Calu3 (cell line): ENCODE data around the gene KIF3B. TPM values are rescaled to one million over a fixed set of nuclear protein-coding genes. Genes with fewer than 3 reads are reported as not detected.

Source experiments
- BruUV-seq: library from RNA; stranded (reverse); fragments of 400-500 nt; replicated peaks from 2 replicates; lab custom pipeline; 2021; lab: Mats Ljungman, UMichigan
- CTCF ChIA-PET: fragments of 300-600 bp; sonication (Branson Sonifier 250); formaldehyde crosslinking; loops from one replicate; lab custom pipeline; 2022; ENCODE audit warnings: antibody characterized with exemption; lab: Charles Lee
- DNase-seq: peaks from one replicate; pipeline ENCODE4 v3.0.0; 2022
- H3K27ac Mint-ChIP-seq: one replicate; pipeline ENCODE4 v1.8.0; 2022; ENCODE audit warnings: mixed read lengths; ENCODE audit not compliant: unreplicated experiment
- H3K27me3 Mint-ChIP-seq: one replicate; pipeline ENCODE4 v1.8.0; 2022; ENCODE audit warnings: mixed read lengths; ENCODE audit not compliant: unreplicated experiment
- H3K36me3 Mint-ChIP-seq: one replicate; pipeline ENCODE4 v1.8.0; 2022; ENCODE audit warnings: mild to moderate bottlenecking, moderate library complexity, mixed read lengths; ENCODE audit not compliant: insufficient read depth, unreplicated experiment
- H3K4me1 Mint-ChIP-seq: one replicate; pipeline ENCODE4 v1.8.0; 2022; ENCODE audit warnings: mild to moderate bottlenecking, low read depth, mixed read lengths; ENCODE audit not compliant: unreplicated experiment
- H3K4me3 Mint-ChIP-seq: one replicate; pipeline ENCODE4 v1.8.0; 2022; ENCODE audit warnings: mild to moderate bottlenecking, low read depth, moderate library complexity, mixed read lengths; ENCODE audit not compliant: unreplicated experiment
- H3K9me3 Mint-ChIP-seq: one replicate; pipeline ENCODE4 v1.8.0; 2022; ENCODE audit warnings: low read depth, mixed read lengths; ENCODE audit not compliant: unreplicated experiment
- intact Hi-C: fragments of 100-400 bp; cut with micrococcal nuclease; formaldehyde crosslinking; loops from one replicate; pipeline ENCODE4 v1.10.0; 2022; ENCODE audit not compliant: unreplicated experiment
- total RNA-seq: library from RNA; stranded (reverse); gene quantifications from 2 replicates; pipeline ENCODE4 v1.2.3, GENCODE V29; 2022
- TF ChIP-seq, protein P1 (sequence below): fragments of 200-600 bp; IDR thresholded peaks from one replicate; pipeline ENCODE4 v1.8.0; 2022; ENCODE audit warnings: antibody characterized with exemption; ENCODE audit not compliant: unreplicated experiment

The KIF3B gene
- total RNA-seq, 1 experiment from 2014 or later = 51.2 TPM

DNA sequence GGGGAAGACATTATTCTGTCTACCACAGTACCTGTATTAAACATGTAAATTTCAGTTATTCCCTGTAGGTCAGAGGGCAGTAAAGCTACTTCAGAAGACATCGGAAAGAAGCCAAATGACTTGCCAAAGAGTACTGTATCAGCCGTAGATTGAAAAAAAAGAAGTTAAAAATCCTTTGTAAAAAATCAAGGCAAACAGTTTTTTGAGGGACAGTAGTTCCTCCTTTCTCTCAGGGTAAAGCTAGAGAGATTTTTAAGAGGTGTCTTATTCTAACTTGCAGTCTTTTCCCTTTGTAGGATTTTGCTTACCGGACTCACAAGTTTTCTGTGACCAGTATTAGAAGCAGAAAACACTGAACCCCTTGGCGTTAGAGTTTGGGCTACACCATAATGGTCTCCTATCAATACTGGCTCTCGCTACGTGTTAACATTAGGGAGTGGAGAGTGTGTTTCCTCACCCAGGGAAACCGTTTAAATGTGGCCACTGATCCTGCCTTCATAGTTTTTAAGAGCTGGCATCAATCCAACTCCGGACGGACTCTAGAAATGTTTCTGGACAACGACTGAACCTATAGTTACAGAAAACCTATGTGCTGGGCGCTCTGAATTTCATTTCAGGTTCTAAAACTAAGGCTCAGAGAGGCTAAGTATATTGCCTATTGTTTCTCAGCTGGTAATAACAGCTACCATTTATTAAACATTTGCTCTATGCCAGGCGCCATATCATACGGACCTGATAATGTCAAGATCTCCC is 79.3 kb downstream of the KIF3B start:
- peak overlapping the region; percentile 88 for H3K4me3 Mint-ChIP-seq
- DNase-seq = no peak
- CTCF ChIA-PET = interaction anchor here (0.5 kb wide), 1 partner anchor 463 kb away, joined by 3 read pairs; the partner anchor contains the start of gene MAPRE1
- H3K27me3 Mint-ChIP-seq = no peaks in the 10 kb centered on the region
- peaks cover 49% of the 10 kb centered on the region for H3K4me1 Mint-ChIP-seq
- peak overlapping the region; percentile 93 for H3K27ac Mint-ChIP-seq
- BruUV-seq = no TSS peak
- H3K9me3 Mint-ChIP-seq = no peaks in the 10 kb centered on the region
- H3K36me3 Mint-ChIP-seq = peaks cover 31% of the 10 kb centered on the region
- intact Hi-C loops = loop anchor here (2.0 to 5.0 kb wide), 2 partner anchors 30 to 121 kb away; no protein-coding TSS in a partner anchor
- TF ChIP-seq, protein P1, sequence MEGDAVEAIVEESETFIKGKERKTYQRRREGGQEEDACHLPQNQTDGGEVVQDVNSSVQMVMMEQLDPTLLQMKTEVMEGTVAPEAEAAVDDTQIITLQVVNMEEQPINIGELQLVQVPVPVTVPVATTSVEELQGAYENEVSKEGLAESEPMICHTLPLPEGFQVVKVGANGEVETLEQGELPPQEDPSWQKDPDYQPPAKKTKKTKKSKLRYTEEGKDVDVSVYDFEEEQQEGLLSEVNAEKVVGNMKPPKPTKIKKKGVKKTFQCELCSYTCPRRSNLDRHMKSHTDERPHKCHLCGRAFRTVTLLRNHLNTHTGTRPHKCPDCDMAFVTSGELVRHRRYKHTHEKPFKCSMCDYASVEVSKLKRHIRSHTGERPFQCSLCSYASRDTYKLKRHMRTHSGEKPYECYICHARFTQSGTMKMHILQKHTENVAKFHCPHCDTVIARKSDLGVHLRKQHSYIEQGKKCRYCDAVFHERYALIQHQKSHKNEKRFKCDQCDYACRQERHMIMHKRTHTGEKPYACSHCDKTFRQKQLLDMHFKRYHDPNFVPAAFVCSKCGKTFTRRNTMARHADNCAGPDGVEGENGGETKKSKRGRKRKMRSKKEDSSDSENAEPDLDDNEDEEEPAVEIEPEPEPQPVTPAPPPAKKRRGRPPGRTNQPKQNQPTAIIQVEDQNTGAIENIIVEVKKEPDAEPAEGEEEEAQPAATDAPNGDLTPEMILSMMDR = no peak

DNA sequence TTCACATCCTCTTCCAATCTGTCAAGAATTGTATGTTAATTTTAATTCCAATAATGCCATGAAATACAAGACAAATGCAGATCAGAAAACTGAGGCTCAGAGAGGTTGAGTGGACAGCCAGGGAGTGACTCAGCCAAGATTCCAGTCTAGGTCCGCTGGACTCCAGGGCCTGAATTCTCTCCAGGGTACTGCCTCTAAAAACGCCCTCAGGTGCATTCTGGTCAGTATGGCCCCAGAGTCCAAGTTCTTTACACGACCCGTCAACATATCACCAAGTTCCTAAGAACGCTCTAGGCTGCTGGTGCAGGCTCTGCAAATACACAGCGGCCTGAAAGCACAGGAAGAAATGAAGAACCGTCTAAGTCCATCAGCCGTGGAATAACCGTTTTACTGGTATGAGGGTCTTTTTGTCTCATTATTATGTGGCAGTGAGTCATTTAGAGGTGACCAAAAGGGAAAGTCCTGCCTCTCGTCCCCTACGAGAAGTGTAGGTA is 80.0 kb downstream of the KIF3B start:
- peak; percentile 36 for DNase-seq
- intact Hi-C loops = loop anchor here (2.0 to 5.0 kb wide), 2 partner anchors 31 to 120 kb away; no protein-coding TSS in a partner anchor
- peak overlapping the region; percentile 93 for H3K27ac Mint-ChIP-seq
- no peaks in the 10 kb centered on the region for H3K27me3 Mint-ChIP-seq
- H3K4me3 Mint-ChIP-seq = peak overlapping the region; percentile 88
- CTCF ChIA-PET = interaction anchor here (0.8 to 2.1 kb wide), 2 partner anchors 14 to 59 kb away, joined by 4 to 7 read pairs; no protein-coding TSS in a partner anchor
- TF ChIP-seq, protein P1 = no peak
- BruUV-seq = TSS peak; percentile 80
- H3K4me1 Mint-ChIP-seq = peaks cover 49% of the 10 kb centered on the region
- peaks cover 31% of the 10 kb centered on the region for H3K36me3 Mint-ChIP-seq
- no peaks in the 10 kb centered on the region for H3K9me3 Mint-ChIP-seq

DNA sequence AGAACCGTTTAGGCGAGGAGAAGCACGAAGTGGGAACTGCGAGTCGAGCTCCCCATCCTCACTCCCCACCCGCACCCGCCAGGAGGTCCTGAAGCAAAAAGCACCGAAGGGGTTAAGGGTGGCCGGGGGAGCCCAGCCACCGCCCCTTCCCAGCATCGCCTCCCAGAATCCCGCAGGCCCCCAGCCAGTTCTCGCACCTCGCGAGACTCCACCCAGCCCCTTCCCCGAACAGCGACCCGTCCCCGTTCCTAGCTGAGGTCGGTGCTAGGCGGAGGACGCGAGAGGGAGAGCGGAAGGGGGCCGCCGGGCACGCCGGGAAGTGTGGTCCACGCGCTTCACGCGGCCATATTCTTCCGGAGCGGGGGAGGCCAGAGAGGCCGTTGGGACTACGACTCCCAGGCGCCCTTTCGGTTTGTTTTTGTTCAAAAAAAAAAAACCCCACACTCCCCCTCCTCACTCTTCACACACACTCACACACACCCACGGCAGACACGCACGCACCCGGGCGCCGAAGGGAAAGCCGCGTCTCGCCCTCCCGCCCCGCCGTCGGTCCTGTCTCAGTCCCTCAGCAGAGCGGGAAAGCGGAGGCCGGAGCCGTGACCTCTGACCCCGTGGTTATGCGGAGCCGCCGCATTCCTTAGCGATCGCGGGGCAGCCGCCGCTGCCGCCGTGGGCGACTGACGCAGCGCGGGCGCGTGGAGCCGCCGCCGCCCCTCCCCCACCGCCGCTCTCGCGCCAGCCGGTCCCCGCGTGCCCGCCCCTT is 80.6 kb downstream of the KIF3B start, which contains the start of gene ASXL1:
ASXL1 (plus strand) TSS at position 463 of the 763 bp plus-strand sequence. CDS start 445 bp downstream, outside the sequence.
- no TSS peak for BruUV-seq
- H3K4me1 Mint-ChIP-seq = peaks cover 49% of the 10 kb centered on the region
- TF ChIP-seq, protein P1 = no peak
- peak within 1 kb of the TSS; percentile 93 for H3K27ac Mint-ChIP-seq
- no peaks in the 10 kb centered on the region for H3K27me3 Mint-ChIP-seq
- H3K9me3 Mint-ChIP-seq = no peaks in the 10 kb centered on the region
- CTCF ChIA-PET = interaction anchor here (0.8 to 2.1 kb wide), 2 partner anchors 13 to 59 kb away, joined by 4 to 7 read pairs; no protein-coding TSS in a partner anchor
- H3K36me3 Mint-ChIP-seq = peaks cover 31% of the 10 kb centered on the region
- intact Hi-C loops = loop anchor here (2.0 to 5.0 kb wide), 3 partner anchors 31 to 119 kb away; no protein-coding TSS in a partner anchor
- DNase-seq = peak; percentile 100
- H3K4me3 Mint-ChIP-seq = peak within 1 kb of the TSS; percentile 88

DNA sequence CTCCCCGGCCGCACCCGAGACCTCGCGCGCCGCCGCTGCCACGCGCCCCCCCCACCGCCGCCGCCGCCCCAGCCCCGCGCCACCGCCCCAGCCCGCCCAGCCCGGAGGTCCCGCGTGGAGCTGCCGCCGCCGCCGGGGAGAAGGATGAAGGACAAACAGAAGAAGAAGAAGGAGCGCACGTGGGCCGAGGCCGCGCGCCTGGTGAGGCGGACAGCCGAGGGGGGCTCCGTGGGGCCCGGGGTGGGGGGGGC is 81.1 kb downstream of the KIF3B start:
- Mint-ChIP-seq H3K9me3 (no peaks in the 10 kb centered on the region), H3K27me3 (no peaks in the 10 kb centered on the region), H3K27ac (peak overlapping the region; percentile 93), H3K36me3 (peaks cover 31% of the 10 kb centered on the region), H3K4me3 (peak overlapping the region; percentile 88), H3K4me1 (peaks cover 53% of the 10 kb centered on the region)
- BruUV-seq = no TSS peak
- no peak for DNase-seq
- intact Hi-C loops = loop anchor here (2.0 to 5.0 kb wide), 2 partner anchors 70 to 119 kb away; no protein-coding TSS in a partner anchor
- CTCF ChIA-PET = interaction anchor here (0.7 to 2.1 kb wide), 4 partner anchors 9 to 69 kb away, joined by 3 to 7 read pairs (median 4); no protein-coding TSS in a partner anchor
- TF ChIP-seq, protein P1 = no peak
